Skeletal muscle tissue (tissue), 4 donors: ENCODE measurements around the gene ZDHHC17. TPM values are rescaled to one million over a fixed set of nuclear protein-coding genes. Genes with fewer than 3 reads are reported as not detected.

Source experiments
- H3K27ac ChIP-seq: one replicate; pipeline ENCODE4 v1.7.0; 2013; ENCODE audit warnings: mild to moderate bottlenecking, low read depth, low read length, inconsistent platforms
- H3K27me3 ChIP-seq, 3 donors: one replicate each; pipeline ENCODE4 v1.7.0; 2013; ENCODE audit warnings: low read length in 3 of 3; ENCODE audit not compliant: control insufficient read depth in 3 of 3, insufficient read depth in 3 of 3
- H3K36me3 ChIP-seq, 3 donors: one replicate each; pipeline ENCODE4 v1.7.0; 2013; ENCODE audit warnings: low read length in 3 of 3; ENCODE audit not compliant: control insufficient read depth in 3 of 3, insufficient read depth in 3 of 3
- H3K4me1 ChIP-seq, 3 donors: one replicate each; pipeline ENCODE4 v1.7.0; 2013; ENCODE audit warnings: low read length in 3 of 3, mild to moderate bottlenecking in 3 of 3; ENCODE audit not compliant: control insufficient read depth in 3 of 3, insufficient read depth in 3 of 3
- H3K4me3 ChIP-seq, 3 donors: one replicate each; pipeline ENCODE4 v1.7.0; 2013; ENCODE audit warnings: low read length in 3 of 3
- H3K9ac ChIP-seq, 3 donors: one replicate each; pipeline ENCODE4 v1.7.0; 2013; ENCODE audit warnings: low read length in 3 of 3, mild to moderate bottlenecking in 3 of 3, moderate library complexity in 2 of 3, low read depth in 1 of 3
- H3K9me3 ChIP-seq, 3 donors: one replicate each; pipeline ENCODE4 v1.7.0; 2013; ENCODE audit warnings: low read length in 3 of 3; ENCODE audit not compliant: control insufficient read depth in 3 of 3
- total RNA-seq: library from RNA; depleted of rRNA; stranded (reverse); fragments of >200 nt; gene quantifications from one replicate; pipeline ENCODE4 v1.2.3, GENCODE V29; 2014
- donor health status: Osteomylitis.

The ZDHHC17 gene
- total RNA-seq, 1 donor from 2014 or later = 123 TPM

DNA sequence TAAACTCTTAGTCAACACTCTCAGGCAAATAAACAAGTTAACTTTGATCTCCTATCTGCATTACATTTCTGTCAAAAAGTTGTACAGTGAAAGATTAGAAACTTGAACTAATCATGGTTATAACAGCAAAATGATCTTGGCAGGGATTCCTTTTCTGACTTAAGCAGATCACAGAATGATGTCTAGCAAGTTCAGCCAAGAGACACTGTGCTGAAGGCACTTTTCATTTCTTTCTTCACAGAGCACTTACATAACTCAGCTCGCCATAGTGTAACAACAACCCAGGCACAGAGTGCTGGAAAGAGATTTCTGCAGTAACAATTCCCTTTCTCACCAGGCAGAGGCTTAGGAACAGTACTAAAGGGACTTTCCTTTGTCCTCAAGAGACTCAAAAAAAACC, 134.5 kb downstream of the ZDHHC17 start:
- no peak overlapping the region for H3K27ac ChIP-seq
- H3K27me3 ChIP-seq = no peaks in the 10 kb centered on the region
- H3K4me3 ChIP-seq = no peak overlapping the region
- peaks cover 0 to 2% (median 0%) of the 10 kb centered on the region in 3 donors for H3K4me1 ChIP-seq
- no peak overlapping the region for H3K9ac ChIP-seq
- no peaks in the 10 kb centered on the region for H3K9me3 ChIP-seq
- no peaks in the 10 kb centered on the region for H3K36me3 ChIP-seq

- Histone ChIP-seq H3K9me3 (no peaks in the 10 kb centered on the region), H3K4me1 (peaks cover 0 to 2% (median 0%) of the 10 kb centered on the region in 3 donors), H3K9ac (no peak overlapping the region), H3K27ac (no peak overlapping the region), H3K27me3 (no peaks in the 10 kb centered on the region), H3K4me3 (no peak overlapping the region), H3K36me3 (no peaks in the 10 kb centered on the region)
Observed at GRCh38 chr12:76899522-76899921, 135.6 kb downstream of the ZDHHC17 start.

DNA sequence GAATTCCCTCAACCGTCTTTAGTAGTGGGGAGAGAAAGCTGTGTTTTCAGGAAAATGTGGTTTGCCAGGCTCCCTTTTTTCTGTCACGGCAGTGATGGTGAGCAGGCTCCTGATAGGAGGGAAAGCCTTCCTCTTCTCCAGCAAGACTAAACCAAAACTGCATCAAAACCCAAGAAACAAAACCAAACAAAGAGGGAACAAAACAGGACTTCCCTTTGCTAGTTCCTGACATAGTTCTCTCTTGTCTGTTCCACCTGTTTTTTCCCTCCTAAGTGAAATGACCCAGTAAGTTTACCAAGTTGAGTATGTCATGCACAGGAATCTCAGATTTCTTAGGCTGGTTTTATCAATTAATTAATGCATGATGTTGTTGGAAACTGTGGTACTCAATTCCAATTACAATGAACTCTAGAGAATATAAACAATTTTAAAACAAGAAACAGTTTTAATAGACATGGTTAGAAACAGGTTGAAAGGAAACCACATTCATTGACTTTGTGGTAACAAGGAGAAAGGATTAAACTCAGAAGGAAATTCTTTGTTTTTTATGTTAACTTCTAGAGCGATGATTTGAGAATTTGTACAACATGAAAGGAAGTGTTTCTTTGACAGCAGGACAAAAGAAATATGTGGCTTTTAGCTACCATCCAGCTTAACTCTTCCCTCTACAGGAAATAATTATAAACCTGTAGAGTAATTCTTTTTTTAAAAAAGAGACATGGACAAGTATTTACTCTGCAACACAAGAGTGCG, 137.9 kb downstream of the ZDHHC17 start:
- Histone ChIP-seq H3K4me3 (no peak overlapping the region), H3K27ac (no peak overlapping the region), H3K36me3 (no peaks in the 10 kb centered on the region), H3K27me3 (no peaks in the 10 kb centered on the region), H3K9me3 (no peaks in the 10 kb centered on the region), H3K4me1 (peaks cover 0 to 2% (median 0%) of the 10 kb centered on the region in 3 donors), H3K9ac (no peak overlapping the region)

Other genes starting within 250 kb of the ZDHHC17 start
- gene OSBPL8, start 204.3 kb upstream of the ZDHHC17 start, total RNA-seq = 22.4 TPM
- gene CSRP2, start 114.9 kb downstream of the ZDHHC17 start, total RNA-seq = 20.4 TPM